WTC11 (cell line): ENCODE data around the gene SEMA3D.

Experiments used
- CREB1 ChIP-seq: sonication (generic); formaldehyde crosslinking; IDR thresholded peaks from 2 replicates; pipeline ENCODE4 v1.8.0; 2023; ENCODE audit warnings: mild to moderate bottlenecking, missing genetic modification reagents
- CREM ChIP-seq: sonication (generic); formaldehyde crosslinking; IDR thresholded peaks from 2 replicates; pipeline ENCODE4 v1.8.1; 2022; ENCODE audit warnings: mild to moderate bottlenecking, missing genetic modification reagents, moderate library complexity
- NFE2L1 ChIP-seq: sonication (generic); formaldehyde crosslinking; IDR thresholded peaks from 2 replicates; pipeline ENCODE4 v1.8.1; 2023; ENCODE audit warnings: missing genetic modification reagents
- PRDM15 ChIP-seq: sonication (generic); formaldehyde crosslinking; IDR thresholded peaks from 2 replicates; pipeline ENCODE4 v1.8.0; 2022; ENCODE audit warnings: missing genetic modification reagents
- TF ChIP-seq, protein P1 (sequence below): fragments of 200-600 bp; IDR thresholded peaks from 2 replicates; pipeline ENCODE4 v1.8.0; 2022; ENCODE audit warnings: antibody characterized with exemption
- TF ChIP-seq, protein P2 (sequence below): sonication (generic); formaldehyde crosslinking; IDR thresholded peaks from 2 replicates; pipeline ENCODE4 v1.8.0; 2023; ENCODE audit warnings: missing genetic modification reagents, mild to moderate bottlenecking, borderline replicate concordance

DNA sequence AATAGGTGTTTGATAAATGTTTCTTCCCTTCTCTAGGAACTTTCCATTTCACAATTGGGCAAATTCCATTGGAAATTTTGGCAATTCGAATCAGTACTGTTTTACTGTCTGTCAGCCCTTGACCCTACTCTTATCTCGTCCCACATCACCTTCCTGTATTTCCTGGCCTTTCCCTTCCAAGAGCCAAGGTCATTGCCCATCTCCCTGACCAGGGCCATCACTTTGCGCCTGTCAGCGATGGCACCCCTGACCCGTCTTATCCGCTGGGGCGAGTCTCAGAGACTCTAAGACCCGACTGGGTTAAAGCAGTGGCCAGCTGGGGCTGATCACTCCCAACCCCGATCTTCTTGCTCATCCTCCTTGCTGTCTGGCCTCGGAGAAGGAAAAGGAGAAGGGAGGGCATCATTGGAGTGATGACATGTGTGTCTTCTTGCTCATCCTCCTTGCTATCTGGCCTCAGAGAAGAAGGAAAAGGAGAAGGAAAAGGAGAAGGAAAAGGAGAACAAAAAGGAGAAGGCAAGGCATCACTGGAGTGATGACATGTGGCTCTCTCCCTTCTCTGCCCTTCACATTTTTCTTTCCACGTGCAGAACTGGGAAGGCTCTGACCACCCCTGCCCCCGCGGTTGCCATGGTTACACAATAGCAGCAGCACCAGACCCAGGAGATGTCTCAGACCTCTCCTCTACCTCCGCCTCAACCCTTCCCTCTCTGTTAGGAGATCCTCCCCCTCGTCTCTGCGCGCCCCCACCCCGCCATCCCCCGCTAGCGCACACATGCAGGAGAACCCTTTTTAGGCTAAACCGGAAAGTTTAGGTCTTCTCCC lies 2.0 kb downstream of the SEMA3D start:
- no peak for TF ChIP-seq CREB1 (CRISPR knock-in tag)
- no peak for TF ChIP-seq CREM
- TF ChIP-seq, protein P1, sequence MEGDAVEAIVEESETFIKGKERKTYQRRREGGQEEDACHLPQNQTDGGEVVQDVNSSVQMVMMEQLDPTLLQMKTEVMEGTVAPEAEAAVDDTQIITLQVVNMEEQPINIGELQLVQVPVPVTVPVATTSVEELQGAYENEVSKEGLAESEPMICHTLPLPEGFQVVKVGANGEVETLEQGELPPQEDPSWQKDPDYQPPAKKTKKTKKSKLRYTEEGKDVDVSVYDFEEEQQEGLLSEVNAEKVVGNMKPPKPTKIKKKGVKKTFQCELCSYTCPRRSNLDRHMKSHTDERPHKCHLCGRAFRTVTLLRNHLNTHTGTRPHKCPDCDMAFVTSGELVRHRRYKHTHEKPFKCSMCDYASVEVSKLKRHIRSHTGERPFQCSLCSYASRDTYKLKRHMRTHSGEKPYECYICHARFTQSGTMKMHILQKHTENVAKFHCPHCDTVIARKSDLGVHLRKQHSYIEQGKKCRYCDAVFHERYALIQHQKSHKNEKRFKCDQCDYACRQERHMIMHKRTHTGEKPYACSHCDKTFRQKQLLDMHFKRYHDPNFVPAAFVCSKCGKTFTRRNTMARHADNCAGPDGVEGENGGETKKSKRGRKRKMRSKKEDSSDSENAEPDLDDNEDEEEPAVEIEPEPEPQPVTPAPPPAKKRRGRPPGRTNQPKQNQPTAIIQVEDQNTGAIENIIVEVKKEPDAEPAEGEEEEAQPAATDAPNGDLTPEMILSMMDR = no peak
- TF ChIP-seq NFE2L1 (CRISPR knock-in tag) = no peak
- TF ChIP-seq, protein P2, sequence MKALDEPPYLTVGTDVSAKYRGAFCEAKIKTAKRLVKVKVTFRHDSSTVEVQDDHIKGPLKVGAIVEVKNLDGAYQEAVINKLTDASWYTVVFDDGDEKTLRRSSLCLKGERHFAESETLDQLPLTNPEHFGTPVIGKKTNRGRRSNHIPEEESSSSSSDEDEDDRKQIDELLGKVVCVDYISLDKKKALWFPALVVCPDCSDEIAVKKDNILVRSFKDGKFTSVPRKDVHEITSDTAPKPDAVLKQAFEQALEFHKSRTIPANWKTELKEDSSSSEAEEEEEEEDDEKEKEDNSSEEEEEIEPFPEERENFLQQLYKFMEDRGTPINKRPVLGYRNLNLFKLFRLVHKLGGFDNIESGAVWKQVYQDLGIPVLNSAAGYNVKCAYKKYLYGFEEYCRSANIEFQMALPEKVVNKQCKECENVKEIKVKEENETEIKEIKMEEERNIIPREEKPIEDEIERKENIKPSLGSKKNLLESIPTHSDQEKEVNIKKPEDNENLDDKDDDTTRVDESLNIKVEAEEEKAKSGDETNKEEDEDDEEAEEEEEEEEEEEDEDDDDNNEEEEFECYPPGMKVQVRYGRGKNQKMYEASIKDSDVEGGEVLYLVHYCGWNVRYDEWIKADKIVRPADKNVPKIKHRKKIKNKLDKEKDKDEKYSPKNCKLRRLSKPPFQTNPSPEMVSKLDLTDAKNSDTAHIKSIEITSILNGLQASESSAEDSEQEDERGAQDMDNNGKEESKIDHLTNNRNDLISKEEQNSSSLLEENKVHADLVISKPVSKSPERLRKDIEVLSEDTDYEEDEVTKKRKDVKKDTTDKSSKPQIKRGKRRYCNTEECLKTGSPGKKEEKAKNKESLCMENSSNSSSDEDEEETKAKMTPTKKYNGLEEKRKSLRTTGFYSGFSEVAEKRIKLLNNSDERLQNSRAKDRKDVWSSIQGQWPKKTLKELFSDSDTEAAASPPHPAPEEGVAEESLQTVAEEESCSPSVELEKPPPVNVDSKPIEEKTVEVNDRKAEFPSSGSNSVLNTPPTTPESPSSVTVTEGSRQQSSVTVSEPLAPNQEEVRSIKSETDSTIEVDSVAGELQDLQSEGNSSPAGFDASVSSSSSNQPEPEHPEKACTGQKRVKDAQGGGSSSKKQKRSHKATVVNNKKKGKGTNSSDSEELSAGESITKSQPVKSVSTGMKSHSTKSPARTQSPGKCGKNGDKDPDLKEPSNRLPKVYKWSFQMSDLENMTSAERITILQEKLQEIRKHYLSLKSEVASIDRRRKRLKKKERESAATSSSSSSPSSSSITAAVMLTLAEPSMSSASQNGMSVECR = no peak
- TF ChIP-seq PRDM15 = no peak
